GM21423 (cell line): Measurements from ENCODE around the gene HS3ST3A1.

Source experiments
- ATAC-seq: cut with Tn5 transposase; IDR thresholded peaks from one replicate; pipeline ENCODE4 v1.9.1; 2021; ENCODE audit warnings: mild to moderate bottlenecking, moderate library complexity; ENCODE audit not compliant: unreplicated experiment

The HS3ST3A1 gene

GRCh38 chr17:13457783-13458182 lies 143.9 kb downstream of the HS3ST3A1 start:
- ATAC-seq, result no peak
